Astrocyte (in vitro differentiated cells and primary cell): ENCODE data around the gene ZEB1.

ENCODE experiments used
- CTCF ChIP-seq: IDR thresholded peaks from 2 replicates; pipeline ENCODE4 v1.5.1; 2011; ENCODE audit warnings: low read depth, mild to moderate bottlenecking, inconsistent platforms, low read length, moderate library complexity; ENCODE audit not compliant: insufficient read depth
- EZH2 ChIP-seq: IDR thresholded peaks from 2 replicates; pipeline ENCODE4 v1.6.1; 2012; ENCODE audit warnings: mild to moderate bottlenecking, low read length, inconsistent platforms; ENCODE audit not compliant: insufficient read depth

- TF ChIP-seq CTCF (no peak), EZH2 (no peak)
Observed at GRCh38 chr10:31343009-31343408, 24.0 kb downstream of the ZEB1 start.
